Endothelial cell of umbilical vein (primary cell): ENCODE measurements around the gene ZNF652. TPM values are rescaled to one million over a fixed set of nuclear protein-coding genes. Genes with fewer than 3 reads are reported as not detected.

Source experiments
- BruUV-seq: library from RNA; stranded (reverse); fragments of 400-500 nt; replicated peaks from 2 replicates; lab custom pipeline; 2021; lab: Mats Ljungman, UMichigan
- CTCF ChIA-PET: fragments of 300-600, 350-600 bp; sonication (Branson Sonifier 250); formaldehyde crosslinking; loops from one replicate; lab custom pipeline; 2021; ENCODE audit warnings: antibody characterized with exemption, inconsistent platforms; lab: Charles Lee
- POLR2A ChIA-PET: fragments of 300-600, 350-600 bp; sonication (Branson Sonifier 250); formaldehyde crosslinking; loops from one replicate; lab custom pipeline; 2021; ENCODE audit warnings: antibody characterized with exemption, inconsistent platforms; lab: Charles Lee
- DNase-seq: peaks from one replicate; pipeline ENCODE4 v3.0.0-alpha.2; 2011; ENCODE audit warnings: low read depth, low spot score
- FAIRE-seq: peaks from 2 replicates; lab custom pipeline; 2011; peaks lifted over from hg19 to GRCh38; lab: Jason Lieb, UNC
- H2AFZ ChIP-seq: 2 replicates; pipeline ENCODE4 v1.6.0; 2012; ENCODE audit warnings: low read depth, low read length, control low read depth, inconsistent platforms
- H3K27ac ChIP-seq: 2 replicates; pipeline ENCODE4 v1.5.1; 2011; ENCODE audit warnings: low read depth, mild to moderate bottlenecking, control low read depth, low read length, moderate library complexity; ENCODE audit not compliant: insufficient read depth
- H3K27me3 ChIP-seq, 2 experiments: 2 replicates each; pipeline versions ENCODE4 v1.6.0 to v1.6.1; 2011; ENCODE audit warnings: low read length in 2 of 2, mixed read lengths in 1 of 2; ENCODE audit not compliant: control insufficient read depth in 2 of 2, insufficient read depth in 2 of 2
- H3K36me3 ChIP-seq, 2 experiments: 2 replicates in 1 of 2; 3 replicates in 1 of 2; pipeline ENCODE4 v1.5.1; 2011; ENCODE audit warnings: low read length in 2 of 2, mild to moderate bottlenecking in 1 of 2, moderate library complexity in 1 of 2; ENCODE audit not compliant: control insufficient read depth in 2 of 2, insufficient read depth in 2 of 2; ENCODE audit errors: extremely low read depth in 1 of 2
- H3K4me1 ChIP-seq: 3 replicates; pipeline ENCODE4 v1.5.1; 2011; ENCODE audit warnings: mild to moderate bottlenecking, low read length; ENCODE audit not compliant: control insufficient read depth, insufficient read depth; ENCODE audit errors: extremely low read depth
- H3K4me2 ChIP-seq: 2 replicates; pipeline ENCODE4 v1.6.1; 2011; ENCODE audit warnings: low read length, control low read depth, mixed read lengths; ENCODE audit not compliant: insufficient read depth
- H3K4me3 ChIP-seq, 3 experiments: fragments of 200-600 bp in 1 of 3; sonication (generic), shearing (Covaris generic) in 1 of 3; replicated peaks in 1 of 3; 2 replicates each; pipeline ENCODE4 v1.5.1; 2011 to 2016; ENCODE audit warnings: control low read depth in 3 of 3, low read length in 3 of 3, mild to moderate bottlenecking in 2 of 3, inconsistent platforms in 1 of 3, low read depth in 1 of 3, moderate library complexity in 1 of 3; ENCODE audit not compliant: insufficient read depth in 1 of 3
- H3K79me2 ChIP-seq: 2 replicates; pipeline ENCODE4 v1.6.0; 2012; ENCODE audit warnings: low read length, inconsistent platforms; ENCODE audit not compliant: control insufficient read depth, insufficient read depth
- H3K9ac ChIP-seq: replicated peaks from 2 replicates; pipeline ENCODE3; 2011; ENCODE audit warnings: low read length, control low read depth; ENCODE audit not compliant: insufficient read depth; ENCODE audit errors: extremely low read depth
- H3K9me1 ChIP-seq: replicated peaks from 3 replicates; pipeline ENCODE4 v1.6.0; 2011; ENCODE audit warnings: mild to moderate bottlenecking, low read length; ENCODE audit not compliant: control insufficient read depth, insufficient read depth; ENCODE audit errors: extremely low read depth
- H3K9me3 ChIP-seq: replicated peaks from 2 replicates; pipeline ENCODE4 v1.5.1; 2012; ENCODE audit warnings: low read length, inconsistent platforms; ENCODE audit not compliant: control insufficient read depth, insufficient read depth
- H4K20me1 ChIP-seq: replicated peaks from 2 replicates; pipeline ENCODE3; 2011; ENCODE audit warnings: mild to moderate bottlenecking, low read length; ENCODE audit not compliant: control insufficient read depth, insufficient read depth; ENCODE audit errors: extremely low read depth
- CTCF ChIP-seq, 2 donors: IDR thresholded peaks; 1 replicate in 1 of 2; 2 replicates in 1 of 2; pipeline ENCODE4 v1.5.1; 2011; ENCODE audit warnings: low read length in 2 of 2, mild to moderate bottlenecking in 2 of 2, moderate library complexity in 2 of 2, control low read depth in 1 of 2, inconsistent platforms in 1 of 2, low read depth in 1 of 2; ENCODE audit not compliant: insufficient read depth in 1 of 2; ENCODE audit errors: extremely low read depth in 1 of 2
- FOS ChIP-seq: IDR thresholded peaks from 2 replicates; pipeline ENCODE4 v1.6.1; 2011; ENCODE audit warnings: mild to moderate bottlenecking, low read length, moderate library complexity, borderline replicate concordance; ENCODE audit not compliant: insufficient read depth
- GATA2 ChIP-seq: IDR thresholded peaks from 2 replicates; pipeline ENCODE4 v1.7.0; 2011; ENCODE audit warnings: low read depth, mild to moderate bottlenecking, moderate library complexity, mixed read lengths, low read length; ENCODE audit not compliant: insufficient read length, insufficient read depth
- JUN ChIP-seq: IDR thresholded peaks from 2 replicates; pipeline ENCODE4 v1.6.1; 2011; ENCODE audit warnings: borderline replicate concordance, low read depth; ENCODE audit not compliant: insufficient read length, insufficient read depth
- MAX ChIP-seq: IDR thresholded peaks from 2 replicates; pipeline ENCODE4 v1.6.1; 2011; ENCODE audit not compliant: insufficient read depth, insufficient read length
- MYC ChIP-seq: IDR thresholded peaks from one replicate; pipeline ENCODE4 v1.6.1; 2011; ENCODE audit warnings: mild to moderate bottlenecking, low read depth, low read length
- POLR2AphosphoS5 ChIP-seq: IDR thresholded peaks from 2 replicates; pipeline ENCODE4 v1.6.1; 2012; ENCODE audit warnings: low read depth, mild to moderate bottlenecking, control low read depth, low read length, moderate library complexity; ENCODE audit not compliant: insufficient read depth
- dilution Hi-C: fragments of 300-500 bp; cut with MboI; formaldehyde crosslinking; loops from one replicate; pipeline ENCODE4 v1.15.0; 2019; ENCODE audit warnings: low sequenced_read_pairs; ENCODE audit not compliant: extremely low pct_ligation_motif_present
- intact Hi-C: fragments of 100-400 bp; cut with micrococcal nuclease; formaldehyde crosslinking; loops from one replicate; pipeline ENCODE4 v1.10.0; 2022
- polyA plus RNA-seq, 4 experiments: library from polyadenylated mRNA; depleted of rRNA in 3 of 4; stranded (reverse) in 3 of 4; unstranded in 1 of 4; fragments of >200 nt; gene quantifications; 2 replicates each; pipeline versions ENCODE4 v1.2.1 to v1.2.3, GENCODE V29; 2011 to 2012; ENCODE audit warnings: missing spikeins in 1 of 4
- total RNA-seq: library from RNA; stranded (reverse); gene quantifications from 2 replicates; pipeline ENCODE4 v1.2.3, GENCODE V29; 2021

ZNF652 gene
- total and polyA plus RNA-seq, 2 donors (not counting 3 experiments of a cell fraction or from before 2014, with no cell fraction given) = 6.1 to 18.6 TPM

GRCh38 chr17:49315551-49316257 is 46.3 kb downstream of the ZNF652 start:
- peaks cover 11% of the 10 kb centered on the region for H3K4me1 ChIP-seq
- peaks cover 0 to 3% of the 10 kb centered on the region in 2 experiments for H3K36me3 ChIP-seq
- no peak overlapping the region for H3K9ac ChIP-seq
- H2AFZ ChIP-seq = no peak overlapping the region
- DNase-seq = peak; percentile 94
- no peaks in the 10 kb centered on the region for H3K27me3 ChIP-seq
- peak overlapping the region; percentile 56 for H3K4me2 ChIP-seq
- no peaks in the 10 kb centered on the region for H3K9me3 ChIP-seq
- CTCF ChIA-PET = interaction anchor here (0.6 to 3.7 kb wide), 17 partner anchors 10 to 242 kb away, joined by 3 to 79 read pairs (median 6); no protein-coding TSS in a partner anchor
- no peak overlapping the region for H3K27ac ChIP-seq
- FAIRE-seq = peak; percentile 92
- peaks cover 2% of the 10 kb centered on the region for H3K79me2 ChIP-seq
- BruUV-seq = no TSS peak
- no peaks in the 10 kb centered on the region for H4K20me1 ChIP-seq
- no peak overlapping the region for H3K4me3 ChIP-seq
- POLR2A ChIA-PET = no interaction called here
- TF ChIP-seq CTCF (IDR thresholded peaks at IDR 0.05; ENCODE audit: extremely low read depth in 1 of 2, insufficient read depth in 1 of 2, low read depth in 1 of 2, low read length in 2 of 2) (peak; percentile 64 to 78), MAX (no peak), FOS (peak; percentile 83), POLR2AphosphoS5 (no peak), GATA2 (no peak), MYC (no peak), JUN (peak; percentile 62)
- intact Hi-C loops (loop anchor here (1.0 to 2.0 kb wide), 4 partner anchors 47 to 241 kb away; partner anchors contain the start of gene ZNF652), dilution Hi-C loops (no loop called here)
- no peaks in the 10 kb centered on the region for H3K9me1 ChIP-seq
